CD4-positive, alpha-beta memory T cell (primary cell): Measurements from ENCODE around the gene SHB. TPM values are rescaled to one million over a fixed set of nuclear protein-coding genes. Genes with fewer than 3 reads are reported as not detected.

Experiments used
- CTCF ChIA-PET: fragments of 350-600 bp; sonication (Branson Sonifier 250); formaldehyde crosslinking; loops from one replicate; lab custom pipeline; 2021; ENCODE audit warnings: inconsistent platforms; ENCODE audit not compliant: partially characterized antibody; lab: Charles Lee
- POLR2A ChIA-PET: fragments of 350-600 bp; sonication (Branson Sonifier 250); formaldehyde crosslinking; loops from one replicate; lab custom pipeline; 2021; ENCODE audit not compliant: partially characterized antibody; lab: Charles Lee
- DNase-seq, 5 donors: peaks; one replicate each; pipeline versions ENCODE4 v3.0.0 to v3.0.0-alpha.2; 2020 to 2022; ENCODE audit warnings: mixed read lengths in 1 of 5
- H3K27ac ChIP-seq: one replicate; pipeline ENCODE4 v1.7.0; 2013; ENCODE audit warnings: low read depth, low read length
- H3K27me3 ChIP-seq: 2 replicates; pipeline ENCODE4 v1.7.0; 2013; ENCODE audit warnings: mild to moderate bottlenecking, low read length, moderate library complexity; ENCODE audit not compliant: insufficient read depth
- H3K36me3 ChIP-seq: 2 replicates; pipeline ENCODE4 v1.7.0; 2013; ENCODE audit warnings: mild to moderate bottlenecking, low read length, moderate library complexity; ENCODE audit not compliant: insufficient read depth
- H3K4me1 ChIP-seq: 2 replicates; pipeline ENCODE4 v1.7.0; 2013; ENCODE audit warnings: mild to moderate bottlenecking, low read length, moderate library complexity; ENCODE audit not compliant: insufficient read depth
- H3K4me3 ChIP-seq, 2 donors: one replicate each; pipeline ENCODE4 v1.7.0; 2013; ENCODE audit warnings: low read length in 2 of 2, mild to moderate bottlenecking in 1 of 2
- H3K9me3 ChIP-seq, 2 donors: one replicate each; pipeline ENCODE4 v1.7.0; 2013; ENCODE audit warnings: low read length in 2 of 2, control low read depth in 1 of 2; ENCODE audit not compliant: control insufficient read depth in 1 of 2
- H3K27ac Mint-ChIP-seq, 7 donors: one replicate each; pipeline ENCODE4 v1.8.0; 2020 to 2021; ENCODE audit warnings: mixed read lengths in 7 of 7, mild to moderate bottlenecking in 6 of 7, inconsistent platforms in 3 of 7, moderate library complexity in 3 of 7
- H3K27me3 Mint-ChIP-seq, 2 donors: one replicate each; pipeline ENCODE4 v1.8.0; 2020 to 2021; ENCODE audit warnings: mixed read lengths in 2 of 2
- H3K36me3 Mint-ChIP-seq, 2 donors: one replicate each; pipeline ENCODE4 v1.8.0; 2020 to 2021; ENCODE audit warnings: mixed read lengths in 2 of 2, inconsistent platforms in 1 of 2, mild to moderate bottlenecking in 1 of 2
- H3K4me1 Mint-ChIP-seq, 4 donors: one replicate each; pipeline ENCODE4 v1.8.0; 2020 to 2021; ENCODE audit warnings: mixed read lengths in 4 of 4, mild to moderate bottlenecking in 1 of 4
- H3K4me3 Mint-ChIP-seq, 8 donors: one replicate each; pipeline ENCODE4 v1.8.0; 2020 to 2021; ENCODE audit warnings: mixed read lengths in 8 of 8, mild to moderate bottlenecking in 7 of 8, moderate library complexity in 6 of 8, inconsistent platforms in 3 of 8
- H3K9me3 Mint-ChIP-seq, 8 donors: one replicate each; pipeline ENCODE4 v1.8.0; 2020 to 2021; ENCODE audit warnings: mixed read lengths in 8 of 8, mild to moderate bottlenecking in 5 of 8, inconsistent platforms in 3 of 8, moderate library complexity in 1 of 8
- intact Hi-C: fragments of 100-400 bp; cut with micrococcal nuclease; formaldehyde crosslinking; loops from one replicate; pipeline ENCODE4 v1.15.1; 2023
- polyA plus RNA-seq, 2 donors: library from polyadenylated mRNA; unstranded; fragments of 300-500 nt; fragmentation: Illumina TruSeq; gene quantifications; one replicate each; pipeline ENCODE4 v1.2.3, GENCODE V29; 2021
- total RNA-seq, 2 experiments: library from RNA; stranded (reverse); gene quantifications; one replicate each; pipeline ENCODE4 v1.2.3, GENCODE V29; 2021

SHB gene
- total and polyA plus RNA-seq, 4 experiments from 2014 or later = 0.10 to 1.3 (median 0.49) TPM

GRCh38 chr9:38026840-38027527 is 42.0 kb downstream of the SHB start:
- no peak for DNase-seq
- no peak overlapping the region for H3K4me3 ChIP-seq
- no peaks in the 10 kb centered on the region for H3K9me3 Mint-ChIP-seq
- H3K27ac ChIP-seq = no peak overlapping the region
- no peaks in the 10 kb centered on the region for H3K27me3 ChIP-seq
- H3K4me1 ChIP-seq = no peaks in the 10 kb centered on the region
- H3K9me3 ChIP-seq = no peaks in the 10 kb centered on the region
- H3K4me1 Mint-ChIP-seq = no peaks in the 10 kb centered on the region
- H3K36me3 ChIP-seq = no peaks in the 10 kb centered on the region
- peak overlapping the region in 1 of 7 donors; percentile 15 for H3K27ac Mint-ChIP-seq
- intact Hi-C loops = no loop called here
- CTCF ChIA-PET = no interaction called here
- H3K4me3 Mint-ChIP-seq = no peak overlapping the region
- POLR2A ChIA-PET = no interaction called here
- H3K36me3 Mint-ChIP-seq = no peaks in the 10 kb centered on the region
- H3K27me3 Mint-ChIP-seq = no peaks in the 10 kb centered on the region

- no peaks in the 10 kb centered on the region for H3K4me1 Mint-ChIP-seq
- Histone ChIP-seq H3K9me3 (no peaks in the 10 kb centered on the region), H3K27me3 (no peaks in the 10 kb centered on the region), H3K27ac (no peak overlapping the region), H3K4me1 (no peaks in the 10 kb centered on the region), H3K4me3 (no peak overlapping the region), H3K36me3 (no peaks in the 10 kb centered on the region)
- no peak overlapping the region for H3K4me3 Mint-ChIP-seq
- intact Hi-C loops = no loop called here
- no peaks in the 10 kb centered on the region for H3K9me3 Mint-ChIP-seq
- DNase-seq = no peak
- ChIA-PET POLR2A (no interaction called here), CTCF (interaction anchor here (0.8 to 1.1 kb wide), 2 partner anchors 8 to 60 kb away, joined by 3 to 4 read pairs; no protein-coding TSS in a partner anchor)
- H3K27ac Mint-ChIP-seq = peak overlapping the region in 1 of 7 donors; percentile 15
- no peaks in the 10 kb centered on the region for H3K36me3 Mint-ChIP-seq
- H3K27me3 Mint-ChIP-seq = no peaks in the 10 kb centered on the region
Measured at GRCh38 chr9:38026021-38026809, 42.8 kb downstream of the SHB start.

GRCh38 chr9:38025166-38025565 is 43.9 kb downstream of the SHB start:
- H3K4me3 Mint-ChIP-seq = no peak overlapping the region
- H3K36me3 Mint-ChIP-seq = no peaks in the 10 kb centered on the region
- H3K27me3 Mint-ChIP-seq = no peaks in the 10 kb centered on the region
- POLR2A ChIA-PET = no interaction called here
- Histone ChIP-seq H3K9me3 (no peaks in the 10 kb centered on the region), H3K4me3 (no peak overlapping the region), H3K4me1 (no peaks in the 10 kb centered on the region), H3K36me3 (no peaks in the 10 kb centered on the region), H3K27ac (no peak overlapping the region), H3K27me3 (no peaks in the 10 kb centered on the region)
- H3K27ac Mint-ChIP-seq = no peak overlapping the region
- CTCF ChIA-PET = interaction anchor here (0.8 to 1.1 kb wide), 2 partner anchors 9 to 61 kb away, joined by 3 to 4 read pairs; no protein-coding TSS in a partner anchor
- intact Hi-C loops = no loop called here
- DNase-seq = no peak
- H3K4me1 Mint-ChIP-seq = no peaks in the 10 kb centered on the region
- H3K9me3 Mint-ChIP-seq = no peaks in the 10 kb centered on the region

- ChIA-PET CTCF (no interaction called here), POLR2A (no interaction called here)
- DNase-seq = no peak
- Histone ChIP-seq H3K4me1 (peaks cover 4% of the 10 kb centered on the region), H3K27me3 (no peaks in the 10 kb centered on the region), H3K4me3 (no peak overlapping the region), H3K36me3 (no peaks in the 10 kb centered on the region), H3K9me3 (no peaks in the 10 kb centered on the region), H3K27ac (no peak overlapping the region)
- Mint-ChIP-seq H3K27me3 (no peaks in the 10 kb centered on the region), H3K4me3 (no peak overlapping the region), H3K36me3 (no peaks in the 10 kb centered on the region), H3K9me3 (no peaks in the 10 kb centered on the region), H3K4me1 (no peaks in the 10 kb centered on the region), H3K27ac (no peak overlapping the region)
- intact Hi-C loops = no loop called here
Measured at GRCh38 chr9:38024036-38024681, 44.9 kb downstream of the SHB start.

GRCh38 chr9:38023661-38024035 is 45.4 kb downstream of the SHB start:
- H3K4me3 ChIP-seq = no peak overlapping the region
- no peak overlapping the region for H3K4me3 Mint-ChIP-seq

GRCh38 chr9:38022995-38023394 is 46.0 kb downstream of the SHB start:
- Histone ChIP-seq H3K27ac (no peak overlapping the region), H3K4me3 (no peak overlapping the region), H3K36me3 (no peaks in the 10 kb centered on the region), H3K27me3 (no peaks in the 10 kb centered on the region), H3K4me1 (peaks cover 4% of the 10 kb centered on the region), H3K9me3 (no peaks in the 10 kb centered on the region)
- H3K36me3 Mint-ChIP-seq = no peaks in the 10 kb centered on the region
- DNase-seq = no peak
- H3K27ac Mint-ChIP-seq = no peak overlapping the region
- CTCF ChIA-PET = no interaction called here
- intact Hi-C loops = no loop called here
- POLR2A ChIA-PET = no interaction called here
- H3K9me3 Mint-ChIP-seq = no peaks in the 10 kb centered on the region
- H3K27me3 Mint-ChIP-seq = no peaks in the 10 kb centered on the region
- H3K4me1 Mint-ChIP-seq = no peaks in the 10 kb centered on the region
- H3K4me3 Mint-ChIP-seq = no peak overlapping the region

More at GRCh38 chr9:38023661-38024035, 45.4 kb downstream of the SHB start:
- no peak overlapping the region for H3K27ac Mint-ChIP-seq
- Histone ChIP-seq H3K36me3 (no peaks in the 10 kb centered on the region), H3K9me3 (no peaks in the 10 kb centered on the region), H3K27me3 (no peaks in the 10 kb centered on the region), H3K4me1 (peaks cover 4% of the 10 kb centered on the region), H3K27ac (no peak overlapping the region)
- DNase-seq = no peak
- no peaks in the 10 kb centered on the region for H3K27me3 Mint-ChIP-seq
- CTCF ChIA-PET = no interaction called here
- intact Hi-C loops = no loop called here
- H3K4me1 Mint-ChIP-seq = no peaks in the 10 kb centered on the region
- POLR2A ChIA-PET = no interaction called here
- no peaks in the 10 kb centered on the region for H3K9me3 Mint-ChIP-seq
- no peaks in the 10 kb centered on the region for H3K36me3 Mint-ChIP-seq

GRCh38 chr9:38022203-38022895 is 46.7 kb downstream of the SHB start:
- Histone ChIP-seq H3K27ac (no peak overlapping the region), H3K36me3 (no peaks in the 10 kb centered on the region), H3K27me3 (no peaks in the 10 kb centered on the region), H3K9me3 (no peaks in the 10 kb centered on the region), H3K4me1 (peaks cover 4% of the 10 kb centered on the region), H3K4me3 (no peak overlapping the region)
- DNase-seq = no peak
- Mint-ChIP-seq H3K27ac (peak overlapping the region in 1 of 7 donors; percentile 16), H3K27me3 (no peaks in the 10 kb centered on the region), H3K9me3 (no peaks in the 10 kb centered on the region), H3K4me3 (no peak overlapping the region), H3K36me3 (no peaks in the 10 kb centered on the region), H3K4me1 (no peaks in the 10 kb centered on the region)
- CTCF ChIA-PET = no interaction called here
- POLR2A ChIA-PET = no interaction called here
- intact Hi-C loops = no loop called here
